ENCODE results near the gene BRD3.
"Not testable (repeated sequence)": the region's sequence is repeated elsewhere in the genome, so short reads cannot be mapped to it uniquely, and the experiment has no call there.

Gene BRD3

GRCh38 chr9:133991214-133991921 lies 76.5 kb downstream of the BRD3 start:
- no peak for DNase-seq

DNA sequence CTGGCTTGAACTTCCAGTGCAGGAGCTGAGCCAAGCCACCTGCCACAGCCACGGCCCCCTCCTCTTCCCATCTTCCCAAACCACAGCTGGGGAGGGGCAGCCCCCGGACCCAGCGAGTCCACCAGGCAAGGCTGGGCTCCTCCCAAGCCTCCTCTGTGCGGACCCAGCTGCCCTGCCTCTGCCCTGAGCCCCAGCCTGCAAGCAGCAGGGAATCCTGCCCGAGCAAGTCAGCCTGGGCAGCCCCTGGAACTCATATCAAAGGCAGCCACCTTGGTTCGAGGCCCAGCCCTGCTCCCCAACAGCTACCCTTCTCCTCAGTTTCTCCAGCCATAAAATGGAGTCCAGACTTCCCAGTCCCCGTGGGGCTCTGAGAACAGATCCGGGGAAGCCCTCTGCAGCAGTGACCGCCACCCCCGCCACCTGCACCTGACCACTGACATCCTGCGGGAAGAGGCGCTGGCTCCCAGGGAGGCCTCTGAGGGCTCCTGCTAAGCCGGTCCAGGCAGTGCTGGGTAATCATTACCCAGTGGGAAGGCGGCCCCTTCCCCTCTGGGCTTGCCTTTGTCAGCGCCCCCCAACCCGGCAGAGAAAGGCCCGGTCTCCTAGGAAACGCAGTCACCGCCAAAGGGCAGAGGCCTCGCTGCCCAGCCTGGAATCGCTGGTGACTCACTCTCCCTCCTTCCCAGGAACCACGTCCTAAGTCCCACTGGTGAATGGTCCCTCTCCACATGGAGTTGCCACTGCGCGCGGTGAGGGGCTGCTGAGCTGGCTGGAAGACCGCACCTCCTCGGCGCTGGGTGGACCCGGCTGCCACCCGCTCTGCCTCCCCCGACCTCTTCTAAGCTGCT lies 77.2 kb downstream of the BRD3 start:
- no peak for DNase-seq

DNA sequence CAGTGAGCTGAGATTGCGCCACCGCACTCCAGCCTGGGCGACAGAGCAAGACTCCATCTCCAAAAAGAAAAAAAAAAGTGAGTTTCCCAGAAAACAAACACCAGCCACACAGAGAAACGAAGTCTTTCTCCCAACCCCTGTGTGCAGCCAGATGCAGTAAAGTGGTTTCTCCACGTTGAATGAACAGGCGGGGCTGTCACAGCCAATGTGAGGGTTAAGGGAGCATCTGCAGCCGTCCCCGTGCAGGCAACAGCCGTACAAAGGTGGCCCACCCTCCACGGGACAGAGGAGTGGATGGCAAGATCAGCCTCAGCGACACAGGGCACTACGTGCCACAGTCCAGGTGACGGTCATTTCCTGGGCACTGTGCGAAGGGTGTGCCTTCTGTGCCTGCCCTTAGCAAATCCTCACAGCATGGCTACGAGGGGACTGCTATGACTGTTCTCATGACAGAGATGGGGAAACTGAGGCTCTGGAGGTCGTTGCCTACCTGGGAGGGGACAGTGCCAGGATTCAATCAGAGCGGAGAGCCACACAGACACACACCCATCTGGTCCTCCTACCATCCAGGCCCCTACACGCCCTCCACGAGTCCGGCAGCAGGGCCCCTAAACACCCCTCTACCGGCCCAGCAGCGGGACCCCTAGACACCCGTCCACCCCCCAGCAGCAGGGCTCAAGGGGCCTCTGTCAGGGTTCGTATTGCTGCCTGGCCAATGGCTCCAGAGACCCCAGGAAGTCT lies 78.0 kb downstream of the BRD3 start:
- no peak for DNase-seq

DNA sequence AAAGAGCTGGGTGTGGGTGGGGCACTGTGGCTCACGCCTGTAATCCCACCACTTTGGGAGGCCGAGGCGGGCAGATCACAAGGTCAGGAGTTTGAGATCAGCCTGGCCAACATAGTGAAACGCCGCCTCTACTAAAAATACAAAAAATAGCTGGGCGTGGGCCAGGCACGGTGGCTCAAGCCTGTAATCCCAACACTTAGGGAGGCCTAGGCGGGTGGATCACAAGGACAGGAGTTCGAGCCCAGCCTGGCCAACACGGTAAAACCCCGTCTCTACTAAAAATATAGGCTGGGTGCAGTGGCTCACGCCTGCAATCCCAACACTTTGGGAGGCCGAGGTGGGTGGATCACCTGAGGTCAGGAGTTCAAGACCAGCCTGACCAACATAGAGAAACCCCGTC lies 79.1 kb downstream of the BRD3 start:
- not testable (repeated sequence) for DNase-seq

- no peak for DNase-seq
Observed at GRCh38 chr9:133987946-133988665, 79.7 kb downstream of the BRD3 start.

DNA sequence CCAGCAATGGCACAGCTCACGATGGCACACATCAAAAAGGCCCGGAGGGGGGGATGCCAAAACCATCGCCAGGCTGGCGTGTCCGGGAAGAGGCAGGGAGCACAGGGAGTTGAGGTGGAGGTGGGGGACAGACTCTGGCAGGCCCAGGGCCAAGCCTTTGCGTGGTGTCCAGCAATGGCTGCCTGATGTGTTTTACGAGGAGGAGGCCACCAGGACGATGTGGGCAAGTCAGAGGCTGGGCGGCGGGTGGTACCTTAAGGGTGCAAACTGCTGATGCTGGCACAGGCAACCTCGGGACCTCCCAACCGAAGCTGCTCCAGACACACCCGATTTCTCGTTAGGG lies 80.4 kb downstream of the BRD3 start:
- DNase-seq: no peak

GRCh38 chr9:133986774-133987445 lies 80.9 kb downstream of the BRD3 start:
- DNase-seq: no peak

- no peak for DNase-seq
Observed at GRCh38 chr9:133986061-133986460, 81.8 kb downstream of the BRD3 start.

- no peak for DNase-seq
Observed at GRCh38 chr9:133982971-133983720, 84.7 kb downstream of the BRD3 start.

DNA sequence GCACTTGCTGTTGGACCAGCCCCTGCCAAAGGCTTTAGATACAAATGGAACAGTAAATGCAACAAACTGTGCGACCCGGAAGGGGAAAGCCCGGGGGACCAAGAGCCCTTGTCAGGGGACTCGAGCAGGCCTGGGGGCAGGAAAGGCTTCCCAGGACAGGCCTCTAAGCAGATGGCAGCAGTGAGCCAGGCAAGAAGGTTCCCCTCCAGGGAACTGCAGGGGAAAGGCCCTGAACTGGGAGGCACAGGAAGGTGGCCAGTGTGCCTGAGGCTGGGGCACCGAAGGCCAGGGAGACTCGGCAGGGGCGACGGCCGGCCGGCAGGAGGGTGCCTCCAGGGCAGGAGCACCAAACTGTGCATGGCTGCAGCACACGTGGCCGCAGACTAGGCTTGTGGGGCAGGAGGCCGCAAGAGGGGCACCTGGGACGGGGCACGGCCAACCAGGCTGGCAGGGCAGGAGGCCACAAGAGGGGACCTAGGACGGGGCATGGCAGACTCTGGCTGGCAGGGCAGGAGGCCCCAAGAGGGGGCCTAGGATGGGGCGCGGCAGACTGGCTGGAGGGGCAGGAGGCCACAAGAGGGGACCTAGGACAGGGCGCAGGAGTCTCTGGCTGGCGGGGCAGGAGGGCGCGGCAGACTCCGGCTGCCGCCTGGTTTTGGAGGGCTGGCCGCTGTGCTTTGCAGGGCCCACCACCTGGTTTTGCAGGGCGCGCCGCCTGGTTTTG lies 85.7 kb downstream of the BRD3 start:
- no peak for DNase-seq

GRCh38 chr9:133981589-133981957 lies 86.3 kb downstream of the BRD3 start:
- no peak for DNase-seq

DNA sequence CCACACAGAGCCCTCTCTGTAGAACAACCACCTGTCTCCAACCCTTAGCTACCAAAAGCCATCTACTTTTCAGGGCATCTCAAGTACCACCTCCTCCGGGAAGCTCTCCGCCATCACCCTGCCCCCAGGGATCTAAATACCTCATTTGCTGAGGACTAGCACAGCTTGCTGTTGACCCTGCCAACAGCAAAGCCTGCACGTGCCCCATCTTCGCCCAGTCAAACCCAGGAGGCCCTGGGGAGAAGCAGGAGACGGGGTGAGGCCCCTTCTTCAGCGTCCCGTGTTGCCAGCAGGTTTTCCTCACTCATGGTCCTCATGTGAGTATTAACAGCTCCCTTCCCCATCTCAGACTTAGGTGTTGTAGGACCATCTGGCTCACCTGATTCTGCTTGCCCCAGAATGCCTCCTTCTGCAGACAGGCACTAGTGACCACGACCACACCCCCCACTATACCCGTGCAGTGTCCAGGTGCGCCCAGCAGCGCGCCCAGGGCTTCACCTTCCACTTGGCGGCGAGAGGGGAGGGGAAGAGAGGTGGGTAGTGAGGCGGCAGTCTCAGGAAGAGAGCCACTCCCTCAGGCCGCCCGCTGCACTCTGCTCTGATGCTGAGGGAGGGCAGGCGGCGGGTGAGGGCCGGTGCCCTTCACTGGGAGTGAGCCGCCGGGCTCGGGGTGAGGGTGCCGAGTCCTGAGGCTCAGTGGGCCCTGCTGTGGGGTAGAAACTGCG lies 86.8 kb downstream of the BRD3 start:
- no peak for DNase-seq
